ENCODE measurements around the gene TAC4. TPM values are rescaled to one million over a fixed set of nuclear protein-coding genes. Genes with fewer than 3 reads are reported as not detected.

The TAC4 gene
- total RNA-seq, 1 donor from 2014 or later, result not detected

DNA sequence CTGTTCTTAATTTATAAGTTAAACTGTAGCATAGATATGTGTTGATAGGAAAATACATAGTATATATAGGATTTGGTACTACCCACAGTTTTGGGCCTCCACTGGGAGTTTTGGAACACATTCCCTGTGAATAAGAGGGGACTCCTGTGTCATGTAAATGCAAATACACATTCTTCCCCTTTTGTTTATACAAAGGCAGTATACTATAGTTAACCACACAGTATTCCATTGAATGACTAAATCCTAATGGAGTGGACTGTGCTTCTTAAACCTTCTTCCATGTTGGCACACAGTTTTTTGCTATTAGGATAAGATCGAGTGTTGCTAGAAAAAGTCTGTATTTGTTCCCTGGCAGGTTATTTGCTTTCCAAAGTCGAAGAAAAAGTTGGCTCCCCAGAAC is 22.2 kb downstream of the TAC4 start:
- TF ChIP-seq, protein P1, sequence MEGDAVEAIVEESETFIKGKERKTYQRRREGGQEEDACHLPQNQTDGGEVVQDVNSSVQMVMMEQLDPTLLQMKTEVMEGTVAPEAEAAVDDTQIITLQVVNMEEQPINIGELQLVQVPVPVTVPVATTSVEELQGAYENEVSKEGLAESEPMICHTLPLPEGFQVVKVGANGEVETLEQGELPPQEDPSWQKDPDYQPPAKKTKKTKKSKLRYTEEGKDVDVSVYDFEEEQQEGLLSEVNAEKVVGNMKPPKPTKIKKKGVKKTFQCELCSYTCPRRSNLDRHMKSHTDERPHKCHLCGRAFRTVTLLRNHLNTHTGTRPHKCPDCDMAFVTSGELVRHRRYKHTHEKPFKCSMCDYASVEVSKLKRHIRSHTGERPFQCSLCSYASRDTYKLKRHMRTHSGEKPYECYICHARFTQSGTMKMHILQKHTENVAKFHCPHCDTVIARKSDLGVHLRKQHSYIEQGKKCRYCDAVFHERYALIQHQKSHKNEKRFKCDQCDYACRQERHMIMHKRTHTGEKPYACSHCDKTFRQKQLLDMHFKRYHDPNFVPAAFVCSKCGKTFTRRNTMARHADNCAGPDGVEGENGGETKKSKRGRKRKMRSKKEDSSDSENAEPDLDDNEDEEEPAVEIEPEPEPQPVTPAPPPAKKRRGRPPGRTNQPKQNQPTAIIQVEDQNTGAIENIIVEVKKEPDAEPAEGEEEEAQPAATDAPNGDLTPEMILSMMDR (conservative IDR thresholded peaks at IDR 0.05), result no peak
- DNase-seq (ENCODE audit: low read depth, low spot score), result no peak
- Mint-ChIP-seq H3K27ac (ENCODE audit: unreplicated experiment) (no peak overlapping the region), H3K9me3 (no peaks in the 10 kb centered on the region), H3K36me3 (ENCODE audit: low read depth) (peaks cover 22% of the 10 kb centered on the region), H3K4me1 (no peaks in the 10 kb centered on the region), H3K4me3 (no peak overlapping the region), H3K27me3 (ENCODE audit: low read depth) (no peaks in the 10 kb centered on the region)

DNA sequence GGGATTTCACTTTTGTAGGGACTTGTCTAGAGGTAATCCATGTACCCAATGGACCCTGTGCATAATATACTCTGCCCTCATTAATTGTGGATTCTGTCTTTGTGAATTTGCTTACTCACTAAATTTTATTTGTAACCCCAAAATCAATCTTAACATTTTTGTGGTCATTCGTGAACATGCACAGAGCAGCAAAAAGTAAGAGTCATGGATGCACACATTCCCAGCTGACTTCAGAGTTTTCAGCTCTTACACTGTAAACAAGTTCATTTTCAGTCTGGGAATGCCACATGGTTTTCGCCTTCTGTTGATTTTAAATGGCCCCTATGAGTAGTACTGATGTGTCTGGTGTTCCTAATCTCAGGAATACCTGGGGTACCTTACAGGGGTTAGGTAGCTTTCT is 24.3 kb downstream of the TAC4 start:
- no peak overlapping the region for H3K27ac Mint-ChIP-seq (ENCODE audit: unreplicated experiment)
- no peak overlapping the region for H3K4me3 Mint-ChIP-seq
- H3K36me3 Mint-ChIP-seq (ENCODE audit: low read depth), result peaks cover 23% of the 10 kb centered on the region
- TF ChIP-seq, protein P1 (conservative IDR thresholded peaks at IDR 0.05), result no peak
- no peak for DNase-seq (ENCODE audit: low read depth, low spot score)
- peaks cover 6% of the 10 kb centered on the region for H3K4me1 Mint-ChIP-seq
- H3K27me3 Mint-ChIP-seq (ENCODE audit: low read depth), result no peaks in the 10 kb centered on the region
- H3K9me3 Mint-ChIP-seq, result no peaks in the 10 kb centered on the region

DNA sequence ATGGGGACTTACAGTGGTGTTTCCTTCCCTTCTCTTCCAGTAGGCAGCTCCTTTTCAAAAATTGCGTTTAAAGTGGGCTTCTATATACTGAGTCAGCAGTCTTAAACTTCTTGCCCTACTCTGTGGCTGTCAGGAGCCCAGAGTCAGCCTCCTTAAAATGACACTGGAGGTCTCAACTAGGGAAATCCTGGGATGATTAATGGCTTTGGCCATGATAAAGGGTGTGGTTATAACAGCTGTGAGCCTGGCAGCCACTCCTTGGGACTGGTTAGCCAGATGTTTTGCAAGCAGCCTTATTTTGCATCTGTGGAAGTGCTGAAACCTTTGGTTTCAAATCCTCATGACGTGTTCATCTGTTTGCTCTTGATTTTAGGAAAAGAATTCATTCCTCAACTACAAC is 25.0 kb downstream of the TAC4 start:
- Mint-ChIP-seq H3K27me3 (ENCODE audit: low read depth) (no peaks in the 10 kb centered on the region), H3K36me3 (ENCODE audit: low read depth) (peaks cover 23% of the 10 kb centered on the region), H3K9me3 (no peaks in the 10 kb centered on the region), H3K4me1 (peaks cover 11% of the 10 kb centered on the region), H3K27ac (ENCODE audit: unreplicated experiment) (no peak overlapping the region), H3K4me3 (no peak overlapping the region)
- TF ChIP-seq, protein P1 (conservative IDR thresholded peaks at IDR 0.05), result no peak
- no peak for DNase-seq (ENCODE audit: low read depth, low spot score)

DNA sequence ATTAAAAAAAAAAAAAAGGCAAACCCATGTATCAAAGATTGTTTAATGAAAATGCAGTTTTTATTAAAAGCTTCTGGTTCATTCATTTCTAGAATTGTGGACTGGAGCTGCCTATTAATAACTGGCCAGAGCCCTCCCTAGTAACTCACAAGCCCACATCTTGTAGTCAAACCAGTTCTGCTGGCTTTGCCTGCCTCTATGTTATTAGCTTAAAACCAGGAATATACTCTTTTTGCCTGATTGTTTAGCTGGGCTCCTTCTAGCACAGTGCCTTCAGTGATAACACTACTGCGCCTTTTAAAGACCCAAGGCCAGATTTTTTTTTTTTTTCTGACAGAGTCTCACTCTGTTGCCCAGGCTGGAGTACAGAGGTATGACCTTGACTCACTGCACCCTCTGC is 26.0 kb downstream of the TAC4 start:
- no peak for DNase-seq (ENCODE audit: low read depth, low spot score)
- Mint-ChIP-seq H3K4me3 (no peak overlapping the region), H3K36me3 (ENCODE audit: low read depth) (peaks cover 23% of the 10 kb centered on the region), H3K4me1 (peaks cover 17% of the 10 kb centered on the region), H3K27me3 (ENCODE audit: low read depth) (no peaks in the 10 kb centered on the region), H3K9me3 (no peaks in the 10 kb centered on the region), H3K27ac (ENCODE audit: unreplicated experiment) (no peak overlapping the region)
- TF ChIP-seq, protein P1 (conservative IDR thresholded peaks at IDR 0.05), result no peak

DNA sequence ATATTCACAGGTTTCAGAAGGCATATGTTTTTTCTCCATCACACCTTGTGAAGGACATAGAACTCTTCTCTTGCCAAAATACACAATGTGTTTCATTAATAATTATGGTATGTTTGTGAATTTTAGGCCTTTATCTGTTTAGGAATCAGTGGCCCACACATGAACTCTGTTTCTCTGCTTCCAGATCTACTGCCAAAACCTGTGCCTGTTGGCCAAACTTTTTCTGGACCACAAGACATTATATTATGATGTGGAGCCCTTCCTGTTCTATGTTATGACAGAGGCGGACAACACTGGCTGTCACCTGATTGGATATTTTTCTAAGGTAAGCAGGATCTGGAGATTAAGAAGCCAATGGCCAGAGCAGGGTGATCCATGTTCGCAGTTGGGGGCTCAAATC is 26.4 kb downstream of the TAC4 start:
- Mint-ChIP-seq H3K36me3 (ENCODE audit: low read depth) (peaks cover 23% of the 10 kb centered on the region), H3K4me3 (no peak overlapping the region), H3K27me3 (ENCODE audit: low read depth) (no peaks in the 10 kb centered on the region), H3K27ac (ENCODE audit: unreplicated experiment) (no peak overlapping the region), H3K4me1 (peaks cover 21% of the 10 kb centered on the region), H3K9me3 (no peaks in the 10 kb centered on the region)
- TF ChIP-seq, protein P1 (conservative IDR thresholded peaks at IDR 0.05), result no peak
- no peak for DNase-seq (ENCODE audit: low read depth, low spot score)

DNA sequence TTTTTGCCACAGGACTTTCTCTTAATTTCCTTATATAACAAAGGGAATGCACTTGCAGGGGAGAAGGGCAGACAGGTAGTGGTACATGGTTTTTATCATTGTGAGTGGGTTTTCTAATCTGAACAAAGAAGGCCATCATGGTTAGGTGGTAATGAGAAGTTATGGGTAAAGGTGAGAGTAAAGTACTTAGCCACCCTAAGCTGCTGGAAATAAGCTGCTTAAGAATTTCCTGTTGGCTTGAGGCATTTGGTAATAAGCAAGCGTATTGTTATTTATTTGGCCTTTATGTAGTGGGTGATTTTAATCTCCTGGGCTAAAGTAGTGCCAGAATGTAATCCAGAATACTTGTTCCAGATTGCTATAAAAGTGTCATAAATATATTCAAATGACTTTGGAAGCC is 27.1 kb downstream of the TAC4 start:
- H3K4me3 Mint-ChIP-seq, result no peak overlapping the region
- no peaks in the 10 kb centered on the region for H3K9me3 Mint-ChIP-seq
- TF ChIP-seq, protein P1 (conservative IDR thresholded peaks at IDR 0.05), result no peak
- peaks cover 28% of the 10 kb centered on the region for H3K4me1 Mint-ChIP-seq
- H3K36me3 Mint-ChIP-seq (ENCODE audit: low read depth), result peaks cover 20% of the 10 kb centered on the region
- DNase-seq (ENCODE audit: low read depth, low spot score), result no peak
- no peaks in the 10 kb centered on the region for H3K27me3 Mint-ChIP-seq (ENCODE audit: low read depth)
- H3K27ac Mint-ChIP-seq (ENCODE audit: unreplicated experiment), result no peak overlapping the region

Measured in neural crest cell (in vitro differentiated cells).